ENCODE data around the gene GAD1. TPM values are rescaled to one million over a fixed set of nuclear protein-coding genes. Genes with fewer than 3 reads are reported as not detected.
A peak's percentile ranks its signal among the peaks of the same experiment; 100 is the strongest.

Gene GAD1
- total and polyA plus RNA-seq, 2 of the 4 experiments (the other 2 are of a cell fraction) = not detected

DNA sequence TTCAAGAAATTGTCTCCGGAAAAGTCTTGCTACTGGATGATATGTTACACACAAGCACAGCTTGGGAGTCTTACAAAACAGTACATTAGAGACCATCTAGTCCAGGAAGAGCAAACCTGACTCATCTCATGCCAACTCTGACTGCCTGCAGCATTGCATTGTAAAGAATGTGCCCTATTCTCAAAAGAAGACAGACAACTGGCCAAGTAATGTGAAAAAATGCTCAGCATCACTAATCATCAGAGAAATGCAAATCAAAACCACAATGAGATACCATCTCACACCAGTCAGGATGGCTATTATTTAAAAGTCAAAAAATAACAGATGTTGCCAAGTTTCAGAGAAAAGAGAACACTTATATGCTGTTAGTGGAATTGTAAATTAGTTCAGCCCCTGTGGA lies 69.7 kb downstream of the GAD1 start:
- Histone ChIP-seq H2AK9ac (replicated peaks; ENCODE audit: low read depth, low read length, poor library complexity) (no peak overlapping the region), H2BK5ac (ENCODE audit: low read depth, low read length, poor library complexity, severe bottlenecking) (no peak overlapping the region), H3K4ac (ENCODE audit: low read depth, low read length) (no peak overlapping the region), H3K4me3 (ENCODE audit: insufficient read depth, low read depth, low read length) (no peak overlapping the region), H4K91ac (ENCODE audit: insufficient read depth, low read depth, low read length) (no peak overlapping the region), H4K5ac (ENCODE audit: low read depth, low read length) (no peak overlapping the region), H3K79me1 (ENCODE audit: low read depth in 1 of 2, low read length in 2 of 2) (no peaks in the 10 kb centered on the region), H3K14ac (replicated peaks; ENCODE audit: low read depth, low read length) (no peak overlapping the region), H3K4me2 (ENCODE audit: low read depth, low read length) (no peak overlapping the region), H3K9ac (ENCODE audit: low read depth, low read length) (no peak overlapping the region), H3K27me3 (ENCODE audit: control insufficient read depth, insufficient read depth, low read length) (peaks cover 4% of the 10 kb centered on the region; the same call in 1 of the 2 replicates), H3K36me3 (ENCODE audit: control insufficient read depth, insufficient read depth, low read length) (no peaks in the 10 kb centered on the region), H2AK5ac (ENCODE audit: low read depth, low read length) (no peak overlapping the region), H3K9me1 (ENCODE audit: insufficient read depth, low read length) (no peaks in the 10 kb centered on the region), H3K23ac (ENCODE audit: low read depth, low read length) (no peak overlapping the region), H4K20me1 (ENCODE audit: insufficient read depth, low read length) (no peaks in the 10 kb centered on the region), H2BK20ac (ENCODE audit: low read depth, low read length) (no peak overlapping the region), H2BK120ac (ENCODE audit: low read depth, low read length) (no peak overlapping the region), H3K27ac (ENCODE audit: insufficient read depth, low read length) (no peak overlapping the region), H3K4me1 (ENCODE audit: control insufficient read depth, insufficient read depth, low read length) (no peaks in the 10 kb centered on the region), H2AFZ (replicated peaks; ENCODE audit: low read length, poor library complexity) (no peak overlapping the region), H3K18ac (ENCODE audit: low read depth, low read length) (no peak overlapping the region), H3K56ac (ENCODE audit: extremely low read depth, insufficient read depth, low read length) (no peak overlapping the region), H2BK15ac (ENCODE audit: low read depth, low read length) (no peak overlapping the region), H3K9me3 (ENCODE audit: control insufficient read depth, insufficient read depth, low read length) (no peaks in the 10 kb centered on the region), H4K8ac (ENCODE audit: low read depth in 2 of 2, low read length in 2 of 2) (no peak overlapping the region)
- dilution Hi-C loops (cut with HindIII; ENCODE audit: low sequenced_read_pairs, unreplicated experiment) (no loop called here), intact Hi-C loops (cut with micrococcal nuclease) (no loop called here), in situ Hi-C loops (cut with MboI; ENCODE audit: low sequenced_read_pairs) (no loop called here)
- no TSS peak for BruUV-seq (replicated peaks)
- ATAC-seq (ENCODE audit: low read depth) (no peak; the same call in 1 of the 2 replicates), DNase-seq (peak; percentile 29)
- no peak for TF ChIP-seq POLR2A (IDR thresholded peaks at IDR 0.05; ENCODE audit: low read depth, low read length)
- TF ChIP-seq RAD21 (IDR thresholded peaks at IDR 0.05; ENCODE audit: low read length) = no peak
- TF ChIP-seq, protein P1, sequence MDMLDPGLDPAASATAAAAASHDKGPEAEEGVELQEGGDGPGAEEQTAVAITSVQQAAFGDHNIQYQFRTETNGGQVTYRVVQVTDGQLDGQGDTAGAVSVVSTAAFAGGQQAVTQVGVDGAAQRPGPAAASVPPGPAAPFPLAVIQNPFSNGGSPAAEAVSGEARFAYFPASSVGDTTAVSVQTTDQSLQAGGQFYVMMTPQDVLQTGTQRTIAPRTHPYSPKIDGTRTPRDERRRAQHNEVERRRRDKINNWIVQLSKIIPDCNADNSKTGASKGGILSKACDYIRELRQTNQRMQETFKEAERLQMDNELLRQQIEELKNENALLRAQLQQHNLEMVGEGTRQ (IDR thresholded peaks at IDR 0.05; ENCODE audit: low read depth, low read length) = no peak
- TF ChIP-seq CEBPB (IDR thresholded peaks at IDR 0.05; ENCODE audit: low read depth, low read length) = no peak
- TF ChIP-seq NFE2L2 (IDR thresholded peaks at IDR 0.05; ENCODE audit: low read depth, low read length) = no peak
- TF ChIP-seq RFX5 (IDR thresholded peaks at IDR 0.05; ENCODE audit: low read depth, low read length) = no peak
- TF ChIP-seq, protein P2, sequence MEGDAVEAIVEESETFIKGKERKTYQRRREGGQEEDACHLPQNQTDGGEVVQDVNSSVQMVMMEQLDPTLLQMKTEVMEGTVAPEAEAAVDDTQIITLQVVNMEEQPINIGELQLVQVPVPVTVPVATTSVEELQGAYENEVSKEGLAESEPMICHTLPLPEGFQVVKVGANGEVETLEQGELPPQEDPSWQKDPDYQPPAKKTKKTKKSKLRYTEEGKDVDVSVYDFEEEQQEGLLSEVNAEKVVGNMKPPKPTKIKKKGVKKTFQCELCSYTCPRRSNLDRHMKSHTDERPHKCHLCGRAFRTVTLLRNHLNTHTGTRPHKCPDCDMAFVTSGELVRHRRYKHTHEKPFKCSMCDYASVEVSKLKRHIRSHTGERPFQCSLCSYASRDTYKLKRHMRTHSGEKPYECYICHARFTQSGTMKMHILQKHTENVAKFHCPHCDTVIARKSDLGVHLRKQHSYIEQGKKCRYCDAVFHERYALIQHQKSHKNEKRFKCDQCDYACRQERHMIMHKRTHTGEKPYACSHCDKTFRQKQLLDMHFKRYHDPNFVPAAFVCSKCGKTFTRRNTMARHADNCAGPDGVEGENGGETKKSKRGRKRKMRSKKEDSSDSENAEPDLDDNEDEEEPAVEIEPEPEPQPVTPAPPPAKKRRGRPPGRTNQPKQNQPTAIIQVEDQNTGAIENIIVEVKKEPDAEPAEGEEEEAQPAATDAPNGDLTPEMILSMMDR (conservative IDR thresholded peaks at IDR 0.05; ENCODE audit: low read depth, low read length) = no peak
- TF ChIP-seq CHD1 (IDR thresholded peaks at IDR 0.05; ENCODE audit: low read depth, low read length) = no peak
- no peak for TF ChIP-seq MAFK (IDR thresholded peaks at IDR 0.05; ENCODE audit: low read depth, low read length)
- TF ChIP-seq FOS (IDR thresholded peaks at IDR 0.05; ENCODE audit: low read depth, low read length) = no peak
- TF ChIP-seq, protein P3, sequence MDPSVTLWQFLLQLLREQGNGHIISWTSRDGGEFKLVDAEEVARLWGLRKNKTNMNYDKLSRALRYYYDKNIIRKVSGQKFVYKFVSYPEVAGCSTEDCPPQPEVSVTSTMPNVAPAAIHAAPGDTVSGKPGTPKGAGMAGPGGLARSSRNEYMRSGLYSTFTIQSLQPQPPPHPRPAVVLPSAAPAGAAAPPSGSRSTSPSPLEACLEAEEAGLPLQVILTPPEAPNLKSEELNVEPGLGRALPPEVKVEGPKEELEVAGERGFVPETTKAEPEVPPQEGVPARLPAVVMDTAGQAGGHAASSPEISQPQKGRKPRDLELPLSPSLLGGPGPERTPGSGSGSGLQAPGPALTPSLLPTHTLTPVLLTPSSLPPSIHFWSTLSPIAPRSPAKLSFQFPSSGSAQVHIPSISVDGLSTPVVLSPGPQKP (IDR thresholded peaks at IDR 0.05; ENCODE audit: borderline replicate concordance, low read depth, low read length) = no peak
- no peak for TF ChIP-seq MAZ (IDR thresholded peaks at IDR 0.05; ENCODE audit: borderline replicate concordance, low read depth, low read length)
- no peak for TF ChIP-seq SMC3 (IDR thresholded peaks at IDR 0.05; ENCODE audit: low read depth, low read length)
- TF ChIP-seq BHLHE40 (IDR thresholded peaks at IDR 0.05; ENCODE audit: low read depth, low read length) = no peak
- TF ChIP-seq MXI1 (IDR thresholded peaks at IDR 0.05; ENCODE audit: borderline replicate concordance, low read depth, low read length) = no peak
- TF ChIP-seq RCOR1 (IDR thresholded peaks at IDR 0.05; ENCODE audit: insufficient replicate concordance, low read length) = no peak
- CTCF ChIA-PET = interaction anchor here (2.3 kb wide), 1 partner anchor 14 kb away, joined by 8 read pairs; no protein-coding TSS in a partner anchor
- POLR2A ChIA-PET (ENCODE audit: unreplicated experiment) = no interaction called here
- WGBS, 2 experiments (ENCODE audit: extremely low coverage in 2 of 2, insufficient read length in 1 of 2) = no CpG with 5 or more reads among the region's 1 CpG

All from IMR-90 (cell line).